HepG2 (cell line): ENCODE measurements around the gene MSMB. TPM values are rescaled to one million over a fixed set of nuclear protein-coding genes. Genes with fewer than 3 reads are reported as not detected.

Experiments
- ARID2 ChIP-seq: sonication (generic); formaldehyde crosslinking; IDR thresholded peaks from 2 replicates; pipeline ENCODE4 v1.8.1; 2022; ENCODE audit warnings: mild to moderate bottlenecking, missing genetic modification reagents, borderline replicate concordance
- ATF7 ChIP-seq, 2 experiments: fragments of 450-650 bp in 1 of 2; sonication (generic) in 1 of 2; formaldehyde crosslinking in 1 of 2; IDR thresholded peaks; 2 replicates each; pipeline versions ENCODE4 v1.4.0 to v1.6.1; 2016 to 2020; ENCODE audit warnings: antibody characterized with exemption in 1 of 2, mild to moderate bottlenecking in 1 of 2, missing genetic modification reagents in 1 of 2
- CBX5 ChIP-seq: sonication (generic); formaldehyde crosslinking; IDR thresholded peaks from 2 replicates; pipeline ENCODE4 v1.4.0; 2020; ENCODE audit warnings: missing genetic modification reagents, borderline replicate concordance
- GATAD2A ChIP-seq: IDR thresholded peaks from 2 replicates; pipeline ENCODE4 v1.6.1; 2016
- HDAC2 ChIP-seq: sonication (generic); formaldehyde crosslinking; IDR thresholded peaks from 2 replicates; pipeline ENCODE4 v1.4.0; 2020; ENCODE audit warnings: missing genetic modification reagents
- IRF2 ChIP-seq: IDR thresholded peaks from 2 replicates; pipeline ENCODE4 v1.6.1; 2018; ENCODE audit warnings: missing genetic modification reagents, missing compliant biosample characterization
- JARID2 ChIP-seq: sonication (generic); formaldehyde crosslinking; IDR thresholded peaks from 2 replicates; pipeline ENCODE4 v1.8.1; 2023; ENCODE audit warnings: missing genetic modification reagents, inconsistent platforms; ENCODE audit not compliant: insufficient replicate concordance
- KDM3A ChIP-seq: IDR thresholded peaks from 2 replicates; pipeline ENCODE4 v1.6.1; 2018; ENCODE audit warnings: low read depth, missing compliant biosample characterization
- PCBP2 ChIP-seq: fragments of 200-400 bp; formaldehyde crosslinking; optimal IDR thresholded peaks from 2 replicates; pipeline ENCODE3; 2018; ENCODE audit warnings: low read length, low read depth; ENCODE audit not compliant: poor library complexity, severe bottlenecking
- PLRG1 ChIP-seq: fragments of 450-650 bp; conservative IDR thresholded peaks from 2 replicates; pipeline ENCODE4 v1.6.1; 2016
- RARA ChIP-seq: IDR thresholded peaks from 2 replicates; pipeline ENCODE4 v1.6.1; 2016; ENCODE audit warnings: missing genetic modification reagents, missing compliant biosample characterization
- RXRB ChIP-seq: IDR thresholded peaks from 2 replicates; pipeline ENCODE4 v1.6.1; 2016; ENCODE audit warnings: borderline replicate concordance, missing genetic modification reagents, missing compliant biosample characterization
- SAP130 ChIP-seq: IDR thresholded peaks from 2 replicates; pipeline ENCODE4 v1.6.1; 2016; ENCODE audit warnings: low read depth
- SATB2 ChIP-seq: sonication (generic); formaldehyde crosslinking; IDR thresholded peaks from 2 replicates; pipeline ENCODE4 v1.5.0; 2020; ENCODE audit warnings: missing genetic modification reagents
- SKI ChIP-seq: fragments of 450-650 bp; IDR thresholded peaks from one replicate; pipeline ENCODE4 v1.6.1; 2018; ENCODE audit warnings: mild to moderate bottlenecking; ENCODE audit not compliant: partially characterized antibody
- SMC3 ChIP-seq: IDR thresholded peaks from 2 replicates; pipeline ENCODE4 v1.6.1; 2011; ENCODE audit warnings: low read length, improper control_type of control experiment
- SOX13 ChIP-seq, 3 experiments: fragments of 450-650 bp in 1 of 3; sonication (generic) in 1 of 3; formaldehyde crosslinking in 1 of 3; IDR thresholded peaks in 2 of 3; conservative IDR thresholded peaks in 1 of 3; 2 replicates each; pipeline versions ENCODE4 v1.5.0 to v1.6.1; 2016 to 2020; ENCODE audit warnings: antibody characterized with exemption in 1 of 3, mild to moderate bottlenecking in 1 of 3, missing compliant biosample characterization in 1 of 3, missing genetic modification reagents in 1 of 3, moderate library complexity in 1 of 3
- SP1 ChIP-seq, 2 experiments: fragments of 450-650 bp in 1 of 2; sonication (generic) in 1 of 2; formaldehyde crosslinking in 1 of 2; IDR thresholded peaks; 2 replicates each; pipeline versions ENCODE4 v1.4.0 to v1.6.1; 2016 to 2020; ENCODE audit warnings: missing genetic modification reagents in 1 of 2
- TBX2 ChIP-seq: sonication (generic); formaldehyde crosslinking; IDR thresholded peaks from 2 replicates; pipeline ENCODE4 v1.5.0; 2020; ENCODE audit warnings: missing genetic modification reagents, mild to moderate bottlenecking, borderline replicate concordance
- ZBTB42 ChIP-seq: sonication (generic); formaldehyde crosslinking; IDR thresholded peaks from 2 replicates; pipeline ENCODE4 v1.5.0; 2020; ENCODE audit warnings: mild to moderate bottlenecking, missing genetic modification reagents
- ZBTB43 ChIP-seq: sonication (generic); formaldehyde crosslinking; conservative IDR thresholded peaks from 2 replicates; pipeline ENCODE4 v1.4.0; 2020; ENCODE audit warnings: missing genetic modification reagents
- ZEB1 ChIP-seq: IDR thresholded peaks from 2 replicates; pipeline ENCODE4 v1.6.1; 2012; ENCODE audit warnings: mild to moderate bottlenecking, low read depth, inconsistent platforms; ENCODE audit not compliant: insufficient replicate concordance
- ZFP36 ChIP-seq: fragments of 150-350 bp; IDR thresholded peaks from 2 replicates; pipeline ENCODE4 v1.6.1; 2018; ENCODE audit warnings: borderline replicate concordance, low read length, low read depth; ENCODE audit not compliant: partially characterized antibody
- ZNF17 ChIP-seq: sonication (generic); formaldehyde crosslinking; IDR thresholded peaks from 2 replicates; pipeline ENCODE4 v1.5.0; 2020; ENCODE audit warnings: mild to moderate bottlenecking, missing genetic modification reagents
- ZNF224 ChIP-seq: sonication (generic); formaldehyde crosslinking; IDR thresholded peaks from 2 replicates; pipeline ENCODE4 v1.5.0; 2020; ENCODE audit warnings: mild to moderate bottlenecking, missing genetic modification reagents
- ZNF30 ChIP-seq: sonication (generic); formaldehyde crosslinking; IDR thresholded peaks from 2 replicates; pipeline ENCODE4 v1.5.0; 2020; ENCODE audit warnings: mild to moderate bottlenecking, missing genetic modification reagents
- ZNF513 ChIP-seq: sonication (generic); formaldehyde crosslinking; conservative IDR thresholded peaks from 2 replicates; pipeline ENCODE4 v1.5.0; 2020; ENCODE audit warnings: missing genetic modification reagents
- ZNF878 ChIP-seq: sonication (generic); formaldehyde crosslinking; IDR thresholded peaks from 2 replicates; pipeline ENCODE4 v1.8.1; 2023; ENCODE audit warnings: mild to moderate bottlenecking, missing genetic modification reagents, moderate library complexity
- ZUFSP ChIP-seq: sonication (generic); formaldehyde crosslinking; IDR thresholded peaks from 2 replicates; pipeline ENCODE4 v1.9.0; 2021; ENCODE audit warnings: missing genetic modification reagents, mild to moderate bottlenecking, borderline replicate concordance
- polyA plus RNA-seq, 8 experiments: library from polyadenylated mRNA; depleted of rRNA in 3 of 8; stranded (reverse) in 7 of 8; unstranded in 1 of 8; fragments of >200 nt; fragmentation: Illumina TruSeq in 4 of 8; extraction: Trizol in 4 of 8; gene quantifications; 2 replicates each; pipeline versions ENCODE4 v1.2.1 to v1.2.3, GENCODE V29; 2011 to 2016; ENCODE audit warnings: low read depth in 4 of 8, missing spikeins in 1 of 8, mixed read lengths in 1 of 8; ENCODE audit not compliant: insufficient read depth in 1 of 8
- total RNA-seq, 5 experiments: library from RNA; depleted of rRNA; stranded (reverse); fragments of >200 nt; fragmentation: Illumina TruSeq; extraction: Trizol; gene quantifications; 2 replicates each; pipeline ENCODE4 v1.2.3, GENCODE V29; 2016; ENCODE audit warnings: low read depth in 1 of 5

Gene MSMB
- total and polyA plus RNA-seq, 2 of the 13 experiments (the other 11 are each of a cell fraction or from before 2014, with no cell fraction given), result 0.84 TPM; not detected in 1

GRCh38 chr10:46048152-46048551 lies 2.1 kb upstream of the MSMB start (continued):
- TF ChIP-seq ZUFSP (CRISPR knock-in tag) (no peak), KDM3A (CRISPR knock-in tag) (no peak), RXRB (CRISPR knock-in tag) (peak; percentile 82), SP1 (IDR thresholded peaks at IDR 0.05) (no peak), SP1 (CRISPR knock-in tag; IDR thresholded peaks at IDR 0.05) (no peak), ATF7 (IDR thresholded peaks at IDR 0.05) (no peak), ATF7 (CRISPR knock-in tag; IDR thresholded peaks at IDR 0.05) (no peak), ZBTB42 (CRISPR knock-in tag) (no peak), ARID2 (no peak), ZFP36 (no peak), ZNF878 (no peak), ZNF513 (CRISPR knock-in tag) (no peak), GATAD2A (CRISPR knock-in tag) (peak; percentile 53; the same call in 1 of the 2 replicates), PLRG1 (no peak), HDAC2 (CRISPR knock-in tag) (0 out of 2 replicates have a peak, but pooled peaks have one; percentile 22), CBX5 (CRISPR knock-in tag) (no peak), SMC3 (0 out of 2 replicates have a peak, but pooled peaks have one; percentile 6), SATB2 (no peak), ZNF30 (CRISPR knock-in tag) (no peak), ZEB1 (peak; percentile 33), ZBTB43 (CRISPR knock-in tag) (no peak), SOX13 (IDR thresholded peaks at IDR 0.05) (no peak), SOX13 (CRISPR knock-in tag; conservative IDR thresholded peaks at IDR 0.05 in 1 of 2, IDR thresholded peaks at IDR 0.05 in 1 of 2) (peak in 1 of 2 experiments; percentile 77; a peak in 2 of 4 replicates), TBX2 (CRISPR knock-in tag) (no peak), RARA (CRISPR knock-in tag) (peak; percentile 84), IRF2 (CRISPR knock-in tag) (no peak), PCBP2 (no peak), SAP130 (CRISPR knock-in tag) (peak; percentile 28; the same call in 1 of the 2 replicates), JARID2 (CRISPR knock-in tag) (no peak), ZNF224 (CRISPR knock-in tag) (no peak), ZNF17 (CRISPR knock-in tag) (no peak), SKI (peak; percentile 42)
